K562 (cell line): Measurements from ENCODE around the gene PACSIN2. TPM values are rescaled to one million over a fixed set of nuclear protein-coding genes. Genes with fewer than 3 reads are reported as not detected.

ENCODE experiments used
- ATAC-seq: fragments of 200-7000 bp; cut with Tn5 transposase; 3 replicates; pipeline ENCODE4 v1.9.1; 2020; ENCODE audit warnings: moderate library complexity
- BruUV-seq: library from RNA; stranded (reverse); fragments of 400-500 nt; replicated peaks from 2 replicates; lab custom pipeline; 2021; lab: Mats Ljungman, UMichigan
- CTCF ChIA-PET: fragments of 300-600 bp; formaldehyde crosslinking; extraction: SDS; loops from one replicate; lab custom pipeline; 2021; ENCODE audit warnings: low intra/inter-chr PET ratio; lab: Yijun Ruan, JAX
- POLR2A ChIA-PET: fragments of 300-600, 350-650 bp; sonication (Branson Sonifier 250); formaldehyde crosslinking; extraction: SDS; loops from one replicate; lab custom pipeline; 2021; ENCODE audit warnings: antibody characterized with exemption, inconsistent platforms; lab: Yijun Ruan, JAX
- DNase-seq, 4 experiments: peaks; one replicate each; pipeline versions ENCODE4 v3.0.0 to v3.0.0-alpha.2; 2011 to 2018; ENCODE audit warnings: low spot score in 3 of 4, mixed read lengths in 3 of 4; ENCODE audit errors: extremely low read depth in 1 of 4
- FAIRE-seq: peaks from 2 replicates; lab custom pipeline; 2011; peaks lifted over from hg19 to GRCh38; lab: Jason Lieb, UNC
- H2AFZ ChIP-seq: 2 replicates; pipeline ENCODE4 v1.6.0; 2011; ENCODE audit warnings: low read depth, low read length, control low read depth, inconsistent platforms
- H3K27ac ChIP-seq: fragments of 200-600 bp; 3 replicates; pipeline ENCODE4 v1.8.0; 2011; ENCODE audit warnings: low read depth, mild to moderate bottlenecking, control low read depth, inconsistent platforms, low read length, moderate library complexity, mixed read lengths; ENCODE audit errors: extremely low read depth
- H3K27me3 ChIP-seq, 2 experiments: fragments of 300-600 bp in 1 of 2; 2 replicates in 1 of 2; 3 replicates in 1 of 2; pipeline versions ENCODE4 v1.6.0 to v1.8.0; 2011; ENCODE audit warnings: inconsistent platforms in 2 of 2, low read length in 2 of 2, mild to moderate bottlenecking in 1 of 2, mixed read lengths in 1 of 2, moderate library complexity in 1 of 2; ENCODE audit not compliant: control insufficient read depth in 2 of 2, insufficient read depth in 2 of 2
- H3K36me3 ChIP-seq: fragments of 300-600 bp; 3 replicates; pipeline ENCODE4 v1.8.0; 2011; ENCODE audit warnings: mild to moderate bottlenecking, low read length, inconsistent platforms; ENCODE audit not compliant: control insufficient read depth, insufficient read depth
- H3K4me1 ChIP-seq, 2 experiments: fragments of 200-600 bp in 1 of 2; replicated peaks in 1 of 2; 2 replicates in 1 of 2; 3 replicates in 1 of 2; pipeline versions ENCODE4 v1.5.1 to v1.8.0; 2011; ENCODE audit warnings: inconsistent platforms in 2 of 2, low read length in 2 of 2, mild to moderate bottlenecking in 1 of 2, mixed read lengths in 1 of 2, moderate library complexity in 1 of 2; ENCODE audit not compliant: control insufficient read depth in 2 of 2, insufficient read depth in 2 of 2
- H3K4me2 ChIP-seq: 2 replicates; pipeline ENCODE4 v1.6.1; 2011; ENCODE audit warnings: low read length, control low read depth, inconsistent platforms, mixed read lengths; ENCODE audit not compliant: insufficient read depth
- H3K4me3 ChIP-seq: fragments of 200-600 bp; sonication (generic), shearing (Covaris generic); 2 replicates; pipeline ENCODE4 v1.5.1; 2016; ENCODE audit warnings: control low read depth, inconsistent platforms
- H3K79me2 ChIP-seq: fragments of 200-600 bp; 3 replicates; pipeline ENCODE4 v1.8.0; 2011; ENCODE audit warnings: low read length, inconsistent platforms; ENCODE audit not compliant: control insufficient read depth, insufficient read depth
- H3K9ac ChIP-seq, 2 experiments: 2 replicates each; pipeline versions ENCODE4 v1.6.0 to v1.6.1; 2011; ENCODE audit warnings: low read depth in 2 of 2, low read length in 2 of 2, control low read depth in 1 of 2, inconsistent platforms in 1 of 2, mild to moderate bottlenecking in 1 of 2, mixed read lengths in 1 of 2; ENCODE audit not compliant: insufficient read depth in 1 of 2
- H3K9me1 ChIP-seq: one replicate; pipeline ENCODE4 v1.6.0; 2011; ENCODE audit warnings: inconsistent platforms, mild to moderate bottlenecking, low read length, moderate library complexity; ENCODE audit not compliant: control insufficient read depth, insufficient read depth
- H3K9me3 ChIP-seq: replicated peaks from 2 replicates; pipeline ENCODE4 v1.5.1; 2011; ENCODE audit warnings: low read depth, low read length, inconsistent platforms; ENCODE audit not compliant: control insufficient read depth, insufficient read depth
- H4K20me1 ChIP-seq: replicated peaks from 2 replicates; pipeline ENCODE4 v1.6.1; 2011; ENCODE audit warnings: low read length, inconsistent platforms, mixed read lengths; ENCODE audit not compliant: control insufficient read depth, insufficient read depth
- HMBOX1 ChIP-seq: sonication (generic); IDR thresholded peaks from 2 replicates; pipeline ENCODE4 v1.6.1; 2016
- ILK ChIP-seq: fragments of 450-650 bp; IDR thresholded peaks from 2 replicates; pipeline ENCODE4 v1.6.1; 2016; ENCODE audit warnings: missing genetic modification characterization, low read depth, mild to moderate bottlenecking, missing compliant biosample characterization, moderate library complexity, borderline replicate concordance
- POLR2H ChIP-seq: IDR thresholded peaks from 2 replicates; pipeline ENCODE4 v1.6.1; 2016; ENCODE audit warnings: missing genetic modification characterization, low read depth, mild to moderate bottlenecking, control low read depth, missing compliant biosample characterization, moderate library complexity
- TARDBP ChIP-seq: fragments of 450-650 bp; IDR thresholded peaks from 2 replicates; pipeline ENCODE4 v1.6.1; 2016
- TCF7L2 ChIP-seq: fragments of 150-350 bp; IDR thresholded peaks from 2 replicates; pipeline ENCODE4 v1.6.1; 2016; ENCODE audit warnings: low read depth, mild to moderate bottlenecking, low read length, moderate library complexity
- ZBTB9 ChIP-seq: fragments of 450-650 bp; formaldehyde crosslinking; IDR thresholded peaks from 2 replicates; pipeline ENCODE4 v1.4.0; 2020; ENCODE audit warnings: mild to moderate bottlenecking, moderate library complexity
- WGBS: fragments of 100-300 bp; shearing (Covaris generic); methylation state at CpG from one replicate; pipeline ENCODE4 v1.1.6; 2016; ENCODE audit warnings: low coverage, mixed read lengths; ENCODE audit not compliant: insufficient coverage; ENCODE audit errors: missing lambda C conversion rate; 5-methylcytosine and 5-hydroxymethylcytosine counted together
- in situ Hi-C: fragments of 300-500 bp; cut with MboI; formaldehyde crosslinking; loops from 4 replicates; pipeline ENCODE4 v1.15.0; 2018; ENCODE audit warnings: inconsistent platforms, mixed read lengths
- intact Hi-C: fragments of 100-400 bp; cut with micrococcal nuclease; formaldehyde crosslinking; loops from 2 replicates; pipeline ENCODE4 v1.14.2; 2022
- polyA plus RNA-seq, 8 experiments: library from polyadenylated mRNA; depleted of rRNA in 4 of 8; stranded (reverse) in 5 of 8; unstranded in 3 of 8; fragments of >200 nt; fragmentation: Nextera tagmentation in 2 of 8; fragmentation: Illumina TruSeq in 1 of 8; extraction: Ambion mirVana in 2 of 8; extraction: Trizol in 1 of 8; gene quantifications; 2 replicates each; pipeline versions ENCODE4 v1.2.1 to v1.2.3, GENCODE V29; 2011 to 2014; ENCODE audit warnings: inconsistent platforms in 1 of 8, missing spikeins in 1 of 8
- total RNA-seq, 7 experiments: library from RNA; depleted of rRNA in 6 of 7; stranded (reverse); fragments of >200 nt in 6 of 7; fragmentation: Illumina TruSeq in 2 of 7; extraction: Trizol in 2 of 7; gene quantifications; 2 replicates each; pipeline versions ENCODE4 v1.2.1 to v1.2.3, GENCODE V29; 2011 to 2021; ENCODE audit warnings: low replicate concordance in 1 of 7

The PACSIN2 gene
- total and polyA plus RNA-seq, 9 of the 15 experiments (the other 6 are each of a cell fraction or from before 2014, with no cell fraction given), result 0.45 to 45.1 (median 23.9) TPM

- intact Hi-C loops, result no loop called here
- peaks cover 6% of the 10 kb centered on the region; the same call in 2 of the 3 replicates for H3K79me2 ChIP-seq
- H3K27ac ChIP-seq, result no peak overlapping the region
- no peak overlapping the region for H3K4me2 ChIP-seq
- 78% methylated on average over 14 of the region's 14 CpGs for WGBS
- H3K36me3 ChIP-seq, result peaks cover 5% of the 10 kb centered on the region; the same call in 2 of the 3 replicates
- BruUV-seq, result no TSS peak
- no peaks in the 10 kb centered on the region for H3K9me1 ChIP-seq
- H4K20me1 ChIP-seq, result peaks cover 8% of the 10 kb centered on the region; the same call in 1 of the 2 replicates
- no peak overlapping the region for H2AFZ ChIP-seq
- H3K9me3 ChIP-seq, result no peaks in the 10 kb centered on the region
- ChIA-PET POLR2A (no interaction called here), CTCF (no interaction called here)
- H3K4me1 ChIP-seq, result no peaks in the 10 kb centered on the region; a peak in 1 of 5 replicates
- no peak for FAIRE-seq
- ATAC-seq, result no peak
- H3K27me3 ChIP-seq, result no peaks in the 10 kb centered on the region
- in situ Hi-C loops, result no loop called here
- TF ChIP-seq ZBTB9 (no peak), HMBOX1 (no peak), ILK (tag) (no peak), TARDBP (no peak), POLR2H (tag) (no peak), TCF7L2 (no peak)
- no peak overlapping the region for H3K4me3 ChIP-seq
- no peak for DNase-seq
- no peak overlapping the region for H3K9ac ChIP-seq
These were observed 105.4 kb downstream of the PACSIN2 start for GRCh38 chr22:42909363-42910058.
